ENCODE results near the gene MYCT1. TPM values are rescaled to one million over a fixed set of nuclear protein-coding genes. Genes with fewer than 3 reads are reported as not detected.
"Not testable (repeated sequence)": the region's sequence is repeated elsewhere in the genome, so short reads cannot be mapped to it uniquely, and the experiment has no call there.

MYCT1 gene
- total RNA-seq: not detected

- Mint-ChIP-seq H3K36me3 (ENCODE audit: low read depth) (no peaks in the 10 kb centered on the region), H3K9me3 (no peaks in the 10 kb centered on the region), H3K4me3 (no peak within 1 kb of the TSS), H3K27ac (no peak within 1 kb of the TSS), H3K4me1 (no peaks in the 10 kb centered on the region), H3K27me3 (peaks cover 9% of the 10 kb centered on the region)
- ChIA-PET POLR2A (no interaction called here), CTCF (no interaction called here)
- no peak for DNase-seq
Observed at GRCh38 chr6:152697634-152698033, at the start of gene MYCT1. Gene MYCT1 (plus strand): TSS chr6:152697897. CDS start chr6:152697903, 6 bp downstream.

GRCh38 chr6:152648105-152648504, 49.6 kb upstream of the MYCT1 start:
- POLR2A ChIA-PET: no interaction called here
- H3K4me1 Mint-ChIP-seq: no peaks in the 10 kb centered on the region
- no peaks in the 10 kb centered on the region for H3K9me3 Mint-ChIP-seq
- H3K4me3 Mint-ChIP-seq: no peak overlapping the region
- no peaks in the 10 kb centered on the region for H3K36me3 Mint-ChIP-seq (ENCODE audit: low read depth)
- CTCF ChIA-PET: no interaction called here
- no peak overlapping the region for H3K27ac Mint-ChIP-seq
- no peak for DNase-seq
- peaks cover 18% of the 10 kb centered on the region for H3K27me3 Mint-ChIP-seq

GRCh38 chr6:152651986-152652385, 45.7 kb upstream of the MYCT1 start:
- no peak overlapping the region for H3K4me3 Mint-ChIP-seq
- ChIA-PET CTCF (no interaction called here), POLR2A (no interaction called here)
- H3K36me3 Mint-ChIP-seq (ENCODE audit: low read depth): no peaks in the 10 kb centered on the region
- H3K4me1 Mint-ChIP-seq: no peaks in the 10 kb centered on the region
- H3K9me3 Mint-ChIP-seq: no peaks in the 10 kb centered on the region
- no peak for DNase-seq
- H3K27me3 Mint-ChIP-seq: peaks cover 5% of the 10 kb centered on the region
- H3K27ac Mint-ChIP-seq: no peak overlapping the region

- no peaks in the 10 kb centered on the region for H3K9me3 Mint-ChIP-seq
- no peaks in the 10 kb centered on the region for H3K27me3 Mint-ChIP-seq
- DNase-seq: no peak
- H3K27ac Mint-ChIP-seq: no peak overlapping the region
- ChIA-PET CTCF (no interaction called here), POLR2A (no interaction called here)
- no peaks in the 10 kb centered on the region for H3K4me1 Mint-ChIP-seq
- no peaks in the 10 kb centered on the region for H3K36me3 Mint-ChIP-seq (ENCODE audit: low read depth)
- no peak overlapping the region for H3K4me3 Mint-ChIP-seq
Observed at GRCh38 chr6:152661776-152662175, 35.9 kb upstream of the MYCT1 start.

- H3K36me3 Mint-ChIP-seq (ENCODE audit: low read depth): no peaks in the 10 kb centered on the region
- POLR2A ChIA-PET: no interaction called here
- no peaks in the 10 kb centered on the region for H3K4me1 Mint-ChIP-seq
- H3K27me3 Mint-ChIP-seq: no peaks in the 10 kb centered on the region
- no peak for DNase-seq
- H3K4me3 Mint-ChIP-seq: no peak overlapping the region
- no peak overlapping the region for H3K27ac Mint-ChIP-seq
- no peaks in the 10 kb centered on the region for H3K9me3 Mint-ChIP-seq
- CTCF ChIA-PET: interaction anchor here (1.0 kb wide), 1 partner anchor 184 kb away, joined by 4 read pairs; no protein-coding TSS in a partner anchor
Observed at GRCh38 chr6:152669895-152670294, 27.8 kb upstream of the MYCT1 start.

GRCh38 chr6:152671171-152671570, 26.5 kb upstream of the MYCT1 start:
- DNase-seq: no peak
- POLR2A ChIA-PET: no interaction called here
- H3K36me3 Mint-ChIP-seq (ENCODE audit: low read depth): no peaks in the 10 kb centered on the region

GRCh38 chr6:152673236-152673635, 24.5 kb upstream of the MYCT1 start:
- no peak overlapping the region for H3K27ac Mint-ChIP-seq
- no peaks in the 10 kb centered on the region for H3K36me3 Mint-ChIP-seq (ENCODE audit: low read depth)
- H3K4me1 Mint-ChIP-seq: no peaks in the 10 kb centered on the region
- ChIA-PET CTCF (no interaction called here), POLR2A (no interaction called here)
- H3K4me3 Mint-ChIP-seq: no peak overlapping the region
- no peaks in the 10 kb centered on the region for H3K27me3 Mint-ChIP-seq
- no peaks in the 10 kb centered on the region for H3K9me3 Mint-ChIP-seq
- DNase-seq: no peak

More at GRCh38 chr6:152671171-152671570, 26.5 kb upstream of the MYCT1 start:
- no peak overlapping the region for H3K27ac Mint-ChIP-seq
- H3K4me3 Mint-ChIP-seq: no peak overlapping the region
- no peaks in the 10 kb centered on the region for H3K27me3 Mint-ChIP-seq
- no peaks in the 10 kb centered on the region for H3K4me1 Mint-ChIP-seq
- H3K9me3 Mint-ChIP-seq: no peaks in the 10 kb centered on the region
- CTCF ChIA-PET: interaction anchor here (1.0 to 1.8 kb wide), 3 partner anchors 28 to 119 kb away, joined by 4 to 5 read pairs (median 4); no protein-coding TSS in a partner anchor

GRCh38 chr6:152680151-152680550, 17.5 kb upstream of the MYCT1 start:
- Mint-ChIP-seq H3K27ac (no peak overlapping the region), H3K27me3 (no peaks in the 10 kb centered on the region), H3K4me1 (no peaks in the 10 kb centered on the region), H3K9me3 (no peaks in the 10 kb centered on the region), H3K4me3 (no peak overlapping the region), H3K36me3 (ENCODE audit: low read depth) (no peaks in the 10 kb centered on the region)
- CTCF ChIA-PET: no interaction called here
- POLR2A ChIA-PET: no interaction called here
- no peak for DNase-seq

- H3K9me3 Mint-ChIP-seq: no peaks in the 10 kb centered on the region
- no peaks in the 10 kb centered on the region for H3K36me3 Mint-ChIP-seq (ENCODE audit: low read depth)
- DNase-seq: no peak
- H3K27me3 Mint-ChIP-seq: no peaks in the 10 kb centered on the region
- H3K4me1 Mint-ChIP-seq: no peaks in the 10 kb centered on the region
- no peak overlapping the region for H3K27ac Mint-ChIP-seq
- CTCF ChIA-PET: no interaction called here
- POLR2A ChIA-PET: no interaction called here
- no peak overlapping the region for H3K4me3 Mint-ChIP-seq
Observed at GRCh38 chr6:152680879-152681517, 16.7 kb upstream of the MYCT1 start.

GRCh38 chr6:152682141-152682540, 15.6 kb upstream of the MYCT1 start:
- POLR2A ChIA-PET: no interaction called here

GRCh38 chr6:152682935-152683334, 14.8 kb upstream of the MYCT1 start:
- H3K4me1 Mint-ChIP-seq; H3K27ac Mint-ChIP-seq; H3K27me3 Mint-ChIP-seq; H3K36me3 Mint-ChIP-seq (ENCODE audit: low read depth); CTCF ChIA-PET; H3K9me3 Mint-ChIP-seq; POLR2A ChIA-PET; H3K4me3 Mint-ChIP-seq; DNase-seq: not testable (repeated sequence)

More at GRCh38 chr6:152682141-152682540, 15.6 kb upstream of the MYCT1 start:
- H3K4me3 Mint-ChIP-seq: no peak overlapping the region
- H3K36me3 Mint-ChIP-seq (ENCODE audit: low read depth): no peaks in the 10 kb centered on the region
- no peaks in the 10 kb centered on the region for H3K4me1 Mint-ChIP-seq
- CTCF ChIA-PET: no interaction called here
- H3K9me3 Mint-ChIP-seq: no peaks in the 10 kb centered on the region
- no peak overlapping the region for H3K27ac Mint-ChIP-seq
- no peaks in the 10 kb centered on the region for H3K27me3 Mint-ChIP-seq
- DNase-seq: no peak

- ChIA-PET POLR2A (no interaction called here), CTCF (no interaction called here)
- no peaks in the 10 kb centered on the region for H3K36me3 Mint-ChIP-seq (ENCODE audit: low read depth)
- no peak for DNase-seq
- no peak overlapping the region for H3K4me3 Mint-ChIP-seq
- H3K4me1 Mint-ChIP-seq: no peaks in the 10 kb centered on the region
- no peak overlapping the region for H3K27ac Mint-ChIP-seq
- no peaks in the 10 kb centered on the region for H3K9me3 Mint-ChIP-seq
- no peaks in the 10 kb centered on the region for H3K27me3 Mint-ChIP-seq
Observed at GRCh38 chr6:152685819-152686218, 11.9 kb upstream of the MYCT1 start.

- no peaks in the 10 kb centered on the region for H3K36me3 Mint-ChIP-seq (ENCODE audit: low read depth)
- no peak overlapping the region for H3K4me3 Mint-ChIP-seq
- H3K27ac Mint-ChIP-seq: no peak overlapping the region
- H3K9me3 Mint-ChIP-seq: no peaks in the 10 kb centered on the region
- POLR2A ChIA-PET: no interaction called here
- H3K27me3 Mint-ChIP-seq: peaks cover 3% of the 10 kb centered on the region
- CTCF ChIA-PET: no interaction called here
- H3K4me1 Mint-ChIP-seq: no peaks in the 10 kb centered on the region
- DNase-seq: no peak
Observed at GRCh38 chr6:152695372-152696045, 2.2 kb upstream of the MYCT1 start.

- Mint-ChIP-seq H3K36me3 (ENCODE audit: low read depth) (no peaks in the 10 kb centered on the region), H3K27me3 (peaks cover 8% of the 10 kb centered on the region), H3K4me3 (no peak overlapping the region), H3K4me1 (no peaks in the 10 kb centered on the region), H3K9me3 (no peaks in the 10 kb centered on the region), H3K27ac (no peak overlapping the region)
- CTCF ChIA-PET: no interaction called here
- POLR2A ChIA-PET: no interaction called here
- no peak for DNase-seq
Observed at GRCh38 chr6:152696522-152696921, 1.2 kb upstream of the MYCT1 start.

All from activated CD4-positive, alpha-beta memory T cell treated with anti-CD3 and anti-CD28 coated beads, Interleukin-2, amount 10 ng/mL, durations not matched to agents 7 days and 5 days (primary cell).